Mesendoderm (in vitro differentiated cells): ENCODE results near the gene LRRC46.

ENCODE experiments used
- DNase-seq: peaks from one replicate; pipeline ENCODE4 v3.0.0; 2013
- H2AK5ac ChIP-seq: 2 replicates; pipeline ENCODE4 v1.6.1; 2013; ENCODE audit warnings: low read length, inconsistent platforms
- H2BK120ac ChIP-seq: 2 replicates; pipeline ENCODE4 v1.6.1; 2013; ENCODE audit warnings: low read depth, mild to moderate bottlenecking, low read length, moderate library complexity, mixed read lengths
- H2BK15ac ChIP-seq: replicated peaks from 2 replicates; pipeline ENCODE4 v1.6.1; 2013; ENCODE audit warnings: low read depth, mild to moderate bottlenecking, moderate library complexity
- H2BK5ac ChIP-seq: 2 replicates; pipeline ENCODE4 v1.6.1; 2013; ENCODE audit warnings: low read length, inconsistent platforms
- H3K18ac ChIP-seq: 2 replicates; pipeline ENCODE4 v1.6.1; 2013; ENCODE audit warnings: mild to moderate bottlenecking, low read length, mixed read lengths
- H3K23ac ChIP-seq: one replicate; pipeline ENCODE4 v1.6.1; 2013; ENCODE audit warnings: low read length
- H3K27ac ChIP-seq: 2 replicates; pipeline ENCODE4 v1.5.1; 2013; ENCODE audit warnings: low read depth, mild to moderate bottlenecking, inconsistent platforms, low read length, moderate library complexity
- H3K27me3 ChIP-seq: 2 replicates; pipeline ENCODE4 v1.6.1; 2013; ENCODE audit warnings: low read length, control low read depth, mild to moderate bottlenecking, inconsistent platforms; ENCODE audit not compliant: insufficient read depth, poor library complexity
- H3K36me3 ChIP-seq: 2 replicates; pipeline ENCODE4 v1.6.1; 2013; ENCODE audit warnings: low read length, inconsistent platforms; ENCODE audit not compliant: control insufficient read depth, insufficient read depth
- H3K4ac ChIP-seq: one replicate; pipeline ENCODE4 v1.6.1; 2013; ENCODE audit warnings: low read depth, mild to moderate bottlenecking, low read length, moderate library complexity
- H3K4me1 ChIP-seq: 2 replicates; pipeline ENCODE4 v1.6.1; 2013; ENCODE audit warnings: low read depth, low read length, inconsistent platforms; ENCODE audit not compliant: control insufficient read depth
- H3K4me2 ChIP-seq: 2 replicates; pipeline ENCODE4 v1.6.1; 2013; ENCODE audit warnings: low read length
- H3K4me3 ChIP-seq: 2 replicates; pipeline ENCODE4 v1.5.1; 2013; ENCODE audit warnings: mild to moderate bottlenecking, low read length
- H3K56ac ChIP-seq: one replicate; pipeline ENCODE4 v1.6.1; 2013; ENCODE audit warnings: low read length
- H3K79me1 ChIP-seq: 2 replicates; pipeline ENCODE4 v1.6.1; 2013; ENCODE audit warnings: low read length, inconsistent platforms
- H3K79me2 ChIP-seq: 2 replicates; pipeline ENCODE4 v1.6.1; 2013; ENCODE audit warnings: mild to moderate bottlenecking, low read length; ENCODE audit not compliant: control insufficient read depth, insufficient read depth
- H3K9ac ChIP-seq: 2 replicates; pipeline ENCODE4 v1.6.1; 2013; ENCODE audit warnings: low read length, inconsistent platforms
- H4K5ac ChIP-seq: one replicate; pipeline ENCODE4 v1.6.1; 2013; ENCODE audit warnings: low read length
- H4K8ac ChIP-seq: one replicate; pipeline ENCODE4 v1.6.1; 2013; ENCODE audit warnings: low read depth, mild to moderate bottlenecking, control low read depth, low read length, moderate library complexity
- WGBS: extraction: QIAGEN DNeasy Blood & Tissue Kit; methylation state at CpG from one replicate; pipeline ENCODE4 v1.1.7; 2013; ENCODE audit warnings: low lambda C conversion rate, missing lambda C conversion rate; ENCODE audit not compliant: insufficient coverage; ENCODE audit errors: extremely low coverage; 5-methylcytosine and 5-hydroxymethylcytosine counted together

LRRC46 gene

DNA sequence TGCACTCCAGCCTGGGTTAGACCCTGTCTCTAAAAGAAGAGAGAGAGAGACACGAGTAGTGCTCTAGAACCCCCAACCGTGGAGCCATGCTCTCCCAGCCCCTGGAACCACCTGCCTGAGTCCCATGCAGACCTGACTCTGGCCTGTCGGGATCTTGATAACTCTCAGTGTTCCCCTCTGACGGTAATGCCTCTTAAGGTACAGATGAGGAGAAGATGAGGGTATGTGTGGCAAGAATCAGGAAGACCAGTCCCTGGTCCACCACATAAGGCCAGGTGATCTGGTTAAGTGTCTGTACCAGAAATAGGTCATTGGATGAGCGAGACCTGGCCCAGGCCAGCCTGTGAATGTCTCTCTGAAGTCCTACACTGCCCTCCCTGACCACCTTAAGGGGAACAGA, 28.3 kb upstream of the LRRC46 start:
- Histone ChIP-seq H3K27me3 (no peaks in the 10 kb centered on the region), H4K5ac (no peak overlapping the region), H2AK5ac (no peak overlapping the region), H3K23ac (no peak overlapping the region), H3K4ac (no peak overlapping the region), H4K8ac (no peak overlapping the region), H2BK120ac (no peak overlapping the region), H3K56ac (no peak overlapping the region), H3K79me1 (no peaks in the 10 kb centered on the region), H3K79me2 (no peaks in the 10 kb centered on the region), H3K9ac (no peak overlapping the region), H3K18ac (no peak overlapping the region), H3K27ac (no peak overlapping the region), H3K36me3 (no peaks in the 10 kb centered on the region), H3K4me3 (no peak overlapping the region), H3K4me2 (no peak overlapping the region), H2BK15ac (no peak overlapping the region), H3K4me1 (no peaks in the 10 kb centered on the region), H2BK5ac (no peak overlapping the region)
- no CpG with 5 or more reads among the region's 5 CpGs for WGBS
- DNase-seq, result no peak

DNA sequence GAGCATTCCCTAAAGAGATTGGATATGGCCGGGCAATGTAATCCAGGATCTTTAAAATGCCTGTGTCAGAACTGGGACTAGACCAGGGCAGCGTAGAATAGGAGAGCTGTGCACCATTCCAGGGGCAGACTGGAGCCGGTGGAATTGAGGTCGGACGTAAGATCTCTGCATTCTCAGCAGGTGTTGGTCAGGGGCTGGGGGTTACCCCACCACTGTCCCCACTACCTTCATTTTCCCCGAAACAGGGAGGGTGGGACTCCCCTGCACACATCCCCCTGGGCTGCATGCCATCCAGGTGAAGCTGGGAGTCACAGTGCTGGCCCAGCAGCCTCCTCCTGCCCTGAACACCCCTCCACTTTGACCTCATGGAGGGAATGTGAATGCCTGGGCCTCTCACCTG, 27.7 kb upstream of the LRRC46 start:
- Histone ChIP-seq H3K18ac (no peak overlapping the region), H3K79me2 (no peaks in the 10 kb centered on the region), H3K56ac (no peak overlapping the region), H3K4me1 (no peaks in the 10 kb centered on the region), H3K27ac (no peak overlapping the region), H3K4me3 (no peak overlapping the region), H3K9ac (no peak overlapping the region), H2AK5ac (no peak overlapping the region), H3K79me1 (no peaks in the 10 kb centered on the region), H2BK120ac (no peak overlapping the region), H3K36me3 (no peaks in the 10 kb centered on the region), H4K8ac (no peak overlapping the region), H3K27me3 (no peaks in the 10 kb centered on the region), H2BK5ac (no peak overlapping the region), H3K4me2 (no peak overlapping the region), H3K23ac (no peak overlapping the region), H2BK15ac (no peak overlapping the region), H3K4ac (no peak overlapping the region), H4K5ac (no peak overlapping the region)
- no CpG with 5 or more reads among the region's 6 CpGs for WGBS
- DNase-seq, result no peak

DNA sequence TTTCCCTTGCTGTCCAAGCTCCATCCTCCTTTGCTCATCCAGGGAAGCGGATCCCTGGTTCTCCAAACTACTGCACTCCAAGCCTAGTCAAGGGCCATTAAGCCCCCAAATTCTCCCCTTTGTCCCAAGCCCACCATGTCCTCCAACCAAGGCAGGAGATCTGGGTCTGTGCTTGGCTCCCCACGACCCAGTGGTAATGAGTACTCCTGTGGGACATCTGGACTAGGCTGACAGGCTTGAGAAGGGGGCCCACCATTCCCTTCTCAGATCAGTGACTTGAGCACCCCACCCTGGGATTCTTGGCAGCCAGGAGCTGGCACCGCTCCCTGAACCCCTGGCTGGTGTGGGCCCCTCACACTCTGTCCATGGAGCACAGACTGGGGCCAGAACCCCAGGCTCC, 27.0 kb upstream of the LRRC46 start:
- Histone ChIP-seq H3K27me3 (no peaks in the 10 kb centered on the region), H2BK15ac (no peak overlapping the region), H3K79me2 (no peaks in the 10 kb centered on the region), H3K4ac (no peak overlapping the region), H3K36me3 (no peaks in the 10 kb centered on the region), H2BK120ac (no peak overlapping the region), H3K56ac (no peak overlapping the region), H3K9ac (no peak overlapping the region), H3K79me1 (no peaks in the 10 kb centered on the region), H3K27ac (no peak overlapping the region), H3K18ac (no peak overlapping the region), H4K8ac (no peak overlapping the region), H2BK5ac (no peak overlapping the region), H3K4me3 (no peak overlapping the region), H3K4me2 (no peak overlapping the region), H3K23ac (no peak overlapping the region), H4K5ac (no peak overlapping the region), H2AK5ac (no peak overlapping the region), H3K4me1 (no peaks in the 10 kb centered on the region)
- no CpG with 5 or more reads among the region's 3 CpGs for WGBS
- DNase-seq, result no peak

DNA sequence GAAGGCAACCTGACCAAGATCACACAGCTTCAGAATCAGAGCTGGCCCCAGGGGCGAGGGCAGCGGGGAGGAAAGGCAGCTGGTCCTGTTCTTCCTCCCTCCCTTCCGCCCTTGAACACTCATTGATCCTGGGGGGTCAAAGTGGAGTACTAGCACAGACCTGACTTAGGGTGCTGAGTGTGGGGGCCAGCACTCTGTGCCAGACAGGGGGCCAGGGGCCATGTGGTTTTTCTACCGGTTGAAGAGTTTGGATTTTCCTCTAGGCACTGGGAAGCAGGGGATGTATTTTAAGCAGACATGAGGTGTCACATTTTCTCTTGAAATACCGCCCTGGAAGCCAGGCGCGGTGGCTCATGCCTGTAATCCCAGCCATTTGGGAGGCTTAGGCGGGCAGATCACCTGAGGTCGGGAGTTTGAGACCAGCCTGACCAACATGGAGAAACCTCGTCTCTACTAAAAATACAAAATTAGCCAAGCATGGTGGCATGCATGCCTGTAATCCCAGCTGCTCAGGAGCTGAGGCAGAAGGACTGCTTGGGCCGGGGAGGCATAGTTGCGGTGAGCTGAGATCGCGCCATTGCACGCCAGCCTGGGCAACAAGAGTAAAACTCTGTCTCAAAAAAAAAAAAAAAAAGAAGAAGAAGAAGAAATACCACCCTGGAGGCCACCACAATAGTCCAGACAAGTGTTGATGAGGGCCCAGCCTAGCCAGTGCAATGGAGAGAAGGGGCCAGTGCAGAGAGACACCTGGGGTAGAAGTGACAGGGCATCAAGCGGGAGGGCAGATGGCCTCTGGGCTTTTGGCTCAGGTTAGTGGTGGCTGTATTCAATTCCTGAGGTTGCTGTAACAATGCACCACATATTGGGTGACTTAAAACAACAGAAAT, 25.2 kb upstream of the LRRC46 start:
- no peak overlapping the region for H4K5ac ChIP-seq
- no peak overlapping the region for H4K8ac ChIP-seq
- no peak overlapping the region for H3K9ac ChIP-seq
- no peak overlapping the region for H3K27ac ChIP-seq
- no peak overlapping the region for H3K23ac ChIP-seq
- H3K18ac ChIP-seq, result no peak overlapping the region
- H3K4me3 ChIP-seq, result no peak overlapping the region
- no peaks in the 10 kb centered on the region for H3K36me3 ChIP-seq
- no peaks in the 10 kb centered on the region for H3K79me1 ChIP-seq
- H2BK15ac ChIP-seq, result no peak overlapping the region
- H3K79me2 ChIP-seq, result no peaks in the 10 kb centered on the region
- H3K4me1 ChIP-seq, result no peaks in the 10 kb centered on the region
- no peak overlapping the region for H2BK5ac ChIP-seq
- DNase-seq, result no peak
- no CpG with 5 or more reads among the region's 16 CpGs for WGBS
- no peaks in the 10 kb centered on the region for H3K27me3 ChIP-seq
- no peak overlapping the region for H3K4me2 ChIP-seq
- no peak overlapping the region for H3K56ac ChIP-seq
- no peak overlapping the region for H3K4ac ChIP-seq
- no peak overlapping the region for H2AK5ac ChIP-seq
- H2BK120ac ChIP-seq, result no peak overlapping the region

DNA sequence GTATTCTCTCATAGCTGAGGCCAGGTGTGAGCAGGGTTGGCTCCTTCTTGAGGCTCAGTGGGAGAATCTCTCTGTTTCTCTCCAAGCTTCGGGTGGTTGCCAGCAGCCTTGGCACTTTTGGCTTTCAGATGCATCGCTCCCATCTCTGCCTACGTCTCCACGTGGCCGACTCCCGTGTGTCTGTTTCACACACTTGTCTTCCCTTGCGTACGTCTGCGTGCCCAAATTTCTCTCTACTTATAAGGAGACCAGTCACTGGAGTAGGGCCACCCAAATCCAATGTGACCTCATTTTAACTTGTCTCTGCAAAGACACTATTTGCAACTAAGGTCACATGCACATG, 24.6 kb upstream of the LRRC46 start:
- Histone ChIP-seq H3K79me1 (no peaks in the 10 kb centered on the region), H3K79me2 (no peaks in the 10 kb centered on the region), H3K27ac (no peak overlapping the region), H3K4me3 (no peak overlapping the region), H3K4me2 (no peak overlapping the region), H3K23ac (no peak overlapping the region), H3K4ac (no peak overlapping the region), H2BK5ac (no peak overlapping the region), H2BK120ac (no peak overlapping the region), H3K27me3 (no peaks in the 10 kb centered on the region), H3K9ac (no peak overlapping the region), H3K36me3 (no peaks in the 10 kb centered on the region), H3K56ac (no peak overlapping the region), H3K18ac (no peak overlapping the region), H4K8ac (no peak overlapping the region), H2AK5ac (no peak overlapping the region), H4K5ac (no peak overlapping the region), H2BK15ac (no peak overlapping the region), H3K4me1 (no peaks in the 10 kb centered on the region)
- WGBS, result no CpG with 5 or more reads among the region's 9 CpGs
- DNase-seq, result no peak

DNA sequence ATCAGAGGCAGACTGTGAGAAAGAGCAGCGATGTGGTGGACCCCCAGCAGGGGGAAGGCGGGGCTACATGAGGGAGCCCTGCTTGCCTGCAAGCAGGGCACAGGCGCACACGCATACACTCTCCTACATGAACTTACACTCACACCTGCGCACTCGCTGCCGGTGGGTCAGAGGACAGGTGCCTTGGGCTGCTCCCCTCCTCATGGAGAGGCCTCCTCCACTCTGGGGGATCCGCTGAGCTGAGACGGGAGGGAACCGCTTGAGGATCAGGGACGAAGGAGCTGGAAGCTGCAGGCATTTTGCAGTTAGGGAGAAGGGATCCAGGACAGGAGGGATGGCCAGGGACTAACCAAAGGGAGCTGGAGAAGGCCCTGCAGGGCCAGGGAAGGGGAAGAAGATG, 24.0 kb upstream of the LRRC46 start:
- WGBS, result no CpG with 5 or more reads among the region's 11 CpGs
- H3K18ac ChIP-seq, result no peak overlapping the region
- no peak overlapping the region for H3K4ac ChIP-seq
- H2BK120ac ChIP-seq, result no peak overlapping the region
- no peaks in the 10 kb centered on the region for H3K36me3 ChIP-seq
- no peak overlapping the region for H2BK5ac ChIP-seq
- H4K5ac ChIP-seq, result no peak overlapping the region
- no peak overlapping the region for H4K8ac ChIP-seq
- DNase-seq, result no peak
- H3K27me3 ChIP-seq, result no peaks in the 10 kb centered on the region
- H3K4me1 ChIP-seq, result no peaks in the 10 kb centered on the region
- no peak overlapping the region for H2BK15ac ChIP-seq
- no peak overlapping the region for H3K9ac ChIP-seq
- H3K4me3 ChIP-seq, result no peak overlapping the region
- H3K79me2 ChIP-seq, result no peaks in the 10 kb centered on the region
- H3K56ac ChIP-seq, result no peak overlapping the region
- H3K23ac ChIP-seq, result no peak overlapping the region
- H2AK5ac ChIP-seq, result no peak overlapping the region
- H3K4me2 ChIP-seq, result no peak overlapping the region
- H3K27ac ChIP-seq, result no peak overlapping the region
- H3K79me1 ChIP-seq, result no peaks in the 10 kb centered on the region
